Karpas-422 (cell line): Measurements from ENCODE around the gene CCSER1. TPM values are rescaled to one million over a fixed set of nuclear protein-coding genes. Genes with fewer than 3 reads are reported as not detected.
"Not testable (repeated sequence)": the region's sequence is repeated elsewhere in the genome, so short reads cannot be mapped to it uniquely, and the experiment has no call there.

Experiments used
- DNase-seq: peaks from one replicate; pipeline ENCODE4 v3.0.0-alpha.2; 2015
- H2AFZ ChIP-seq: fragments of 200-600 bp; sonication (generic); 2 replicates; pipeline ENCODE4 v1.6.1; 2014; ENCODE audit warnings: antibody characterized with exemption, low read length, mixed read lengths
- H3K27ac ChIP-seq: fragments of 200-600 bp; sonication (generic); 2 replicates; pipeline ENCODE4 v1.5.1; 2014; ENCODE audit warnings: mild to moderate bottlenecking, low read length, moderate library complexity
- H3K27me3 ChIP-seq: fragments of 200-600 bp; sonication (generic); 2 replicates; pipeline ENCODE4 v1.6.1; 2014; ENCODE audit warnings: low read length, mixed read lengths
- H3K36me3 ChIP-seq: fragments of 200-600 bp; sonication (generic); 2 replicates; pipeline ENCODE4 v1.6.1; 2014; ENCODE audit warnings: low read length, mixed read lengths; ENCODE audit not compliant: insufficient read depth
- H3K4me1 ChIP-seq: fragments of 200-600 bp; sonication (generic); 2 replicates; pipeline ENCODE4 v1.6.1; 2014; ENCODE audit warnings: mild to moderate bottlenecking, low read length, mixed read lengths
- H3K4me2 ChIP-seq: fragments of 200-600 bp; sonication (generic); 2 replicates; pipeline ENCODE4 v1.6.1; 2014; ENCODE audit warnings: low read length, low read depth, mild to moderate bottlenecking; ENCODE audit not compliant: poor library complexity, severe bottlenecking
- H3K4me3 ChIP-seq: fragments of 200-600 bp; sonication (generic); 2 replicates; pipeline ENCODE4 v1.5.1; 2014; ENCODE audit warnings: mild to moderate bottlenecking, antibody characterized with exemption, low read length, mixed read lengths
- H3K79me2 ChIP-seq: fragments of 200-600 bp; sonication (generic); 2 replicates; pipeline ENCODE4 v1.6.1; 2014; ENCODE audit warnings: mild to moderate bottlenecking, low read length, mixed read lengths
- H3K9ac ChIP-seq: fragments of 200-600 bp; sonication (generic); 2 replicates; pipeline ENCODE4 v1.6.0; 2014; ENCODE audit warnings: low read length
- H3K9me2 ChIP-seq: fragments of 200-600 bp; sonication (generic), shearing (Covaris generic); replicated peaks from 2 replicates; pipeline ENCODE4 v1.6.0; 2014; ENCODE audit warnings: mild to moderate bottlenecking, low read length, moderate library complexity; ENCODE audit not compliant: insufficient read depth
- H3K9me3 ChIP-seq: fragments of 300-700, 200-600 bp; sonication (generic); 2 replicates; pipeline ENCODE4 v1.6.1; 2014; ENCODE audit warnings: low read length, mixed read lengths
- H4K20me1 ChIP-seq: fragments of 200-600 bp; sonication (generic); 2 replicates; pipeline ENCODE4 v1.6.1; 2014; ENCODE audit warnings: mild to moderate bottlenecking, antibody characterized with exemption, low read length, low read depth; ENCODE audit not compliant: insufficient read depth
- total RNA-seq: library from RNA; depleted of rRNA; stranded (reverse); fragments of >200 nt; shearing (Covaris generic); gene quantifications from 2 replicates; pipeline ENCODE4 v1.2.3, GENCODE V29; 2014; ENCODE audit warnings: low replicate concordance

Gene CCSER1
- total RNA-seq, 1 experiment from 2014 or later = 3.6 TPM

DNA sequence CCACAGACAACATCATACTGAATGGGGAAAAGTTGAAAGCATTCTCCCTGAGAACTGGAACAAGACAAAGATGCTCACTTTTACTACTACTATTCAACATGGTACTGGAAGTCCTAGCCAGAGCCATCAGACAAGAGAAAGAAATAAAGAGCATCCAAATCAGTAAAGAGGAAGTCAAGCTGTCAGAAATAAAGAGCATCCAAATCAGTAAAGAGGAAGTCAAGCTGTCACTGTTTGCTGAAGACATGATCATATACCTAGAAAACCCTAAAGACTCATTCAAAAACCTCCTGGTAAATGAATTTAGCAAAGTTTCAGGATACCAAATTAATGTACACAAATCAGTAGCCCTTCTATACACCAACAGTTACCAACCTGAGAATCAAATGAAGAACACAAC, 285.6 kb downstream of the CCSER1 start:
- not testable (repeated sequence) for H3K4me1 ChIP-seq, H3K9ac ChIP-seq, H4K20me1 ChIP-seq, H2AFZ ChIP-seq, H3K79me2 ChIP-seq, H3K36me3 ChIP-seq, H3K27ac ChIP-seq, H3K9me3 ChIP-seq, H3K4me3 ChIP-seq, H3K4me2 ChIP-seq, H3K27me3 ChIP-seq, H3K9me2 ChIP-seq
- peak; percentile 41 for DNase-seq

- Histone ChIP-seq H4K20me1 (no peaks in the 10 kb centered on the region), H3K27me3 (no peaks in the 10 kb centered on the region), H3K27ac (no peak overlapping the region), H3K9ac (no peak overlapping the region), H3K4me3 (no peak overlapping the region), H3K4me2 (no peak overlapping the region), H2AFZ (no peak overlapping the region), H3K9me3 (no peaks in the 10 kb centered on the region), H3K9me2 (no peaks in the 10 kb centered on the region), H3K79me2 (no peaks in the 10 kb centered on the region), H3K4me1 (no peaks in the 10 kb centered on the region), H3K36me3 (no peaks in the 10 kb centered on the region)
- no peak for DNase-seq
Measured at GRCh38 chr4:90415116-90415515, 287.9 kb downstream of the CCSER1 start.

- Histone ChIP-seq H3K4me3 (no peak overlapping the region), H3K4me2 (no peak overlapping the region), H3K9ac (no peak overlapping the region), H3K4me1 (no peaks in the 10 kb centered on the region), H2AFZ (no peak overlapping the region), H3K36me3 (no peaks in the 10 kb centered on the region), H3K9me3 (no peaks in the 10 kb centered on the region), H3K27ac (no peak overlapping the region), H3K79me2 (no peaks in the 10 kb centered on the region), H3K9me2 (no peaks in the 10 kb centered on the region), H3K27me3 (no peaks in the 10 kb centered on the region), H4K20me1 (no peaks in the 10 kb centered on the region)
- peak; percentile 73 for DNase-seq
Measured at GRCh38 chr4:90419124-90419711, 292.0 kb downstream of the CCSER1 start.

DNA sequence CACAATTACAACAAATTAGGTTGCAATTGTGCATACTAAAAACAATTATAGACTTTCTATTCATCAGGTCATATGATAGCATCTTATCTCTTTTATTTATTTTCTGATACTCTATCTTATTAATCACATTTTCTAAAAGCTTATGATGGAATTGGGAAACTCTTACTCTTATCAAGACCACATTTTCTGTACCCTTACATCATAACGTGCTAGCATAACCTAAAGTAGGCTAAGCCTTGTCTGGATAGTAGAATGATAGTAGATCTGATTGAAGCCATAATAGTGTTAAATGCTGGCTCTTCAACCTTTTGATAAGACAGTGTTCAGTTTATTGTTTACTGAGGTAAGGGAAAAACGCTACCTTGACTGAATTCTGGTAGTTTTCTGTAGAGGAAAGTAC, 294.0 kb downstream of the CCSER1 start:
- Histone ChIP-seq H3K9me3 (no peaks in the 10 kb centered on the region), H3K36me3 (no peaks in the 10 kb centered on the region), H3K79me2 (no peaks in the 10 kb centered on the region), H3K4me1 (no peaks in the 10 kb centered on the region), H3K27ac (no peak overlapping the region), H3K9ac (no peak overlapping the region), H3K9me2 (no peaks in the 10 kb centered on the region), H3K4me2 (no peak overlapping the region), H4K20me1 (no peaks in the 10 kb centered on the region), H2AFZ (no peak overlapping the region), H3K4me3 (no peak overlapping the region), H3K27me3 (no peaks in the 10 kb centered on the region)
- no peak for DNase-seq

DNA sequence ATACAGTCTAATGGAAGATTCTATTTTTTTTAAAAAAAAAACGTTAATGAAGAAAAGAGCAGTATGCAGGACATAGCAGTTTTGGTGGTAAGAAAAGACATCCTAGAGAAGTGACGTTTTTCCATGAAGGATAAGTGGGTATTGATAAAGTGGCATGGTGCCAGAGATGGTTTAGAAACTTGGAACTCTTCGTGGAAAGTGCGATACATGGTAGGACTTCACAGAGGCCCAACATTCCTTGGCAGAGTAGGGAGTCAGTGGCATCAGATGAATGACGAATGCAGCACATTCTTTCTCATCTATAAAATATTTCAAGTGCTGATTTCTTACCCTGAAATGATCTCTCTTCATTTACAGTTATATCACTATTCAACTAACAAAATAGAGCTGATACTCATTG, 298.7 kb downstream of the CCSER1 start:
- Histone ChIP-seq H4K20me1 (no peaks in the 10 kb centered on the region), H3K9me2 (no peaks in the 10 kb centered on the region), H3K4me2 (no peak overlapping the region), H2AFZ (no peak overlapping the region), H3K27ac (no peak overlapping the region), H3K36me3 (no peaks in the 10 kb centered on the region), H3K4me3 (no peak overlapping the region), H3K9ac (no peak overlapping the region), H3K4me1 (no peaks in the 10 kb centered on the region), H3K79me2 (no peaks in the 10 kb centered on the region), H3K27me3 (no peaks in the 10 kb centered on the region), H3K9me3 (no peaks in the 10 kb centered on the region)
- DNase-seq = no peak

- Histone ChIP-seq H3K4me1 (no peaks in the 10 kb centered on the region), H3K4me3 (no peak overlapping the region), H3K27me3 (no peaks in the 10 kb centered on the region), H3K9me2 (no peaks in the 10 kb centered on the region), H3K36me3 (no peaks in the 10 kb centered on the region), H3K79me2 (no peaks in the 10 kb centered on the region), H3K9ac (no peak overlapping the region), H3K27ac (no peak overlapping the region), H3K4me2 (no peak overlapping the region), H3K9me3 (no peaks in the 10 kb centered on the region), H4K20me1 (no peaks in the 10 kb centered on the region), H2AFZ (no peak overlapping the region)
- no peak for DNase-seq
Measured at GRCh38 chr4:90438522-90438921, 311.3 kb downstream of the CCSER1 start.

GRCh38 chr4:90441770-90442169, 314.6 kb downstream of the CCSER1 start:
- Histone ChIP-seq H4K20me1 (no peaks in the 10 kb centered on the region), H3K4me2 (no peak overlapping the region), H3K27me3 (no peaks in the 10 kb centered on the region), H3K9me2 (no peaks in the 10 kb centered on the region), H2AFZ (no peak overlapping the region), H3K79me2 (no peaks in the 10 kb centered on the region), H3K9me3 (no peaks in the 10 kb centered on the region), H3K9ac (no peak overlapping the region), H3K27ac (no peak overlapping the region), H3K4me3 (no peak overlapping the region), H3K36me3 (no peaks in the 10 kb centered on the region), H3K4me1 (no peaks in the 10 kb centered on the region)
- DNase-seq = no peak

- no peak overlapping the region for H3K9ac ChIP-seq
- H3K79me2 ChIP-seq = no peaks in the 10 kb centered on the region
- no peaks in the 10 kb centered on the region for H4K20me1 ChIP-seq
- no peaks in the 10 kb centered on the region for H3K9me2 ChIP-seq
- DNase-seq = no peak
- no peak overlapping the region for H3K4me3 ChIP-seq
- H3K27me3 ChIP-seq = no peaks in the 10 kb centered on the region
- no peak overlapping the region for H2AFZ ChIP-seq
- no peaks in the 10 kb centered on the region for H3K9me3 ChIP-seq
- H3K36me3 ChIP-seq = no peaks in the 10 kb centered on the region
- no peak overlapping the region for H3K4me2 ChIP-seq
- no peak overlapping the region for H3K27ac ChIP-seq
- H3K4me1 ChIP-seq = no peaks in the 10 kb centered on the region
Measured at GRCh38 chr4:90442619-90443018, 315.4 kb downstream of the CCSER1 start.

- H3K79me2 ChIP-seq = no peaks in the 10 kb centered on the region
- no peak overlapping the region for H3K27ac ChIP-seq
- H3K27me3 ChIP-seq = no peaks in the 10 kb centered on the region
- H3K9me2 ChIP-seq = no peaks in the 10 kb centered on the region
- no peaks in the 10 kb centered on the region for H3K4me1 ChIP-seq
- H3K9me3 ChIP-seq = no peaks in the 10 kb centered on the region
- H3K9ac ChIP-seq = no peak overlapping the region
- no peaks in the 10 kb centered on the region for H4K20me1 ChIP-seq
- H3K4me2 ChIP-seq = no peak overlapping the region
- no peak overlapping the region for H3K4me3 ChIP-seq
- no peak for DNase-seq
- no peak overlapping the region for H2AFZ ChIP-seq
- no peaks in the 10 kb centered on the region for H3K36me3 ChIP-seq
Measured at GRCh38 chr4:90443231-90443630, 316.0 kb downstream of the CCSER1 start.
